IMR-90 (cell line): Measurements from ENCODE around the gene ESYT3. TPM values are rescaled to one million over a fixed set of nuclear protein-coding genes. Genes with fewer than 3 reads are reported as not detected.

Experiments
- ATAC-seq: fragments of 200-7000 bp; cut with Tn5 transposase; 2 replicates; pipeline ENCODE4 v1.9.1; 2020; ENCODE audit warnings: low read depth, mild to moderate bottlenecking, moderate library complexity
- BruUV-seq: library from RNA; stranded (reverse); fragments of 400-500 nt; replicated peaks from 2 replicates; lab custom pipeline; 2021; lab: Mats Ljungman, UMichigan
- CTCF ChIA-PET: fragments of 300-600 bp; formaldehyde crosslinking; extraction: SDS; loops from one replicate; lab custom pipeline; 2021; ENCODE audit warnings: antibody characterized with exemption; lab: Yijun Ruan, JAX
- POLR2A ChIA-PET: fragments of 300-600 bp; sonication (Branson Sonifier 250); formaldehyde crosslinking; loops from one replicate; lab custom pipeline; 2022; ENCODE audit warnings: antibody characterized with exemption; ENCODE audit not compliant: unreplicated experiment; lab: Charles Lee
- DNase-seq: peaks from one replicate; pipeline ENCODE4 v3.0.0; 2013
- H2AFZ ChIP-seq: replicated peaks from 2 replicates; pipeline ENCODE3; 2013; ENCODE audit warnings: low read length, mild to moderate bottlenecking; ENCODE audit not compliant: poor library complexity
- H2AK5ac ChIP-seq: 2 replicates; pipeline ENCODE4 v1.6.1; 2013; ENCODE audit warnings: low read depth, low read length, inconsistent platforms
- H2AK9ac ChIP-seq: replicated peaks from 2 replicates; pipeline ENCODE3; 2013; ENCODE audit warnings: mild to moderate bottlenecking, low read depth, low read length, moderate library complexity; ENCODE audit not compliant: poor library complexity
- H2BK120ac ChIP-seq: 2 replicates; pipeline ENCODE4 v1.6.1; 2013; ENCODE audit warnings: low read depth, low read length, inconsistent platforms
- H2BK15ac ChIP-seq: 3 replicates; pipeline ENCODE4 v1.6.1; 2013; ENCODE audit warnings: low read depth, low read length, inconsistent platforms
- H2BK20ac ChIP-seq: 2 replicates; pipeline ENCODE4 v1.6.1; 2013; ENCODE audit warnings: low read depth, mild to moderate bottlenecking, inconsistent platforms, low read length, moderate library complexity
- H2BK5ac ChIP-seq: 2 replicates; pipeline ENCODE4 v1.6.1; 2013; ENCODE audit warnings: mild to moderate bottlenecking, low read depth, low read length, inconsistent platforms; ENCODE audit not compliant: poor library complexity, severe bottlenecking
- H3K14ac ChIP-seq: replicated peaks from 2 replicates; pipeline ENCODE4 v1.6.1; 2013; ENCODE audit warnings: low read depth, low read length, inconsistent platforms
- H3K18ac ChIP-seq: 2 replicates; pipeline ENCODE4 v1.6.1; 2013; ENCODE audit warnings: low read depth, low read length, control low read depth
- H3K23ac ChIP-seq: 2 replicates; pipeline ENCODE4 v1.6.1; 2013; ENCODE audit warnings: low read depth, low read length, inconsistent platforms
- H3K27ac ChIP-seq: 2 replicates; pipeline ENCODE4 v1.5.1; 2013; ENCODE audit warnings: mild to moderate bottlenecking, control low read depth, low read length; ENCODE audit not compliant: insufficient read depth
- H3K27me3 ChIP-seq: 2 replicates; pipeline ENCODE4 v1.6.1; 2013; ENCODE audit warnings: low read length; ENCODE audit not compliant: control insufficient read depth, insufficient read depth
- H3K36me3 ChIP-seq: 2 replicates; pipeline ENCODE4 v1.6.1; 2013; ENCODE audit warnings: low read length, mixed read lengths; ENCODE audit not compliant: control insufficient read depth, insufficient read depth
- H3K4ac ChIP-seq: 2 replicates; pipeline ENCODE4 v1.6.1; 2013; ENCODE audit warnings: low read depth, low read length, inconsistent platforms
- H3K4me1 ChIP-seq: 2 replicates; pipeline ENCODE4 v1.6.1; 2013; ENCODE audit warnings: low read length, mixed read lengths; ENCODE audit not compliant: control insufficient read depth, insufficient read depth
- H3K4me2 ChIP-seq: 2 replicates; pipeline ENCODE4 v1.6.1; 2013; ENCODE audit warnings: low read depth, mild to moderate bottlenecking, control low read depth, low read length, moderate library complexity
- H3K4me3 ChIP-seq: 2 replicates; pipeline ENCODE4 v1.5.1; 2013; ENCODE audit warnings: low read depth, mild to moderate bottlenecking, control low read depth, low read length, moderate library complexity; ENCODE audit not compliant: insufficient read depth
- H3K56ac ChIP-seq: 2 replicates; pipeline ENCODE4 v1.6.1; 2013; ENCODE audit warnings: low read length, inconsistent platforms; ENCODE audit not compliant: insufficient read depth; ENCODE audit errors: extremely low read depth
- H3K79me1 ChIP-seq, 2 experiments: 2 replicates each; pipeline ENCODE4 v1.6.1; 2013; ENCODE audit warnings: low read length in 2 of 2, inconsistent platforms in 1 of 2, low read depth in 1 of 2
- H3K9ac ChIP-seq: 2 replicates; pipeline ENCODE4 v1.6.1; 2013; ENCODE audit warnings: low read depth, low read length, control low read depth
- H3K9me1 ChIP-seq: 2 replicates; pipeline ENCODE4 v1.6.1; 2013; ENCODE audit warnings: low read length, inconsistent platforms; ENCODE audit not compliant: insufficient read depth
- H3K9me3 ChIP-seq: 2 replicates; pipeline ENCODE4 v1.6.1; 2013; ENCODE audit warnings: low read length; ENCODE audit not compliant: control insufficient read depth, insufficient read depth
- H4K20me1 ChIP-seq: 2 replicates; pipeline ENCODE4 v1.6.1; 2013; ENCODE audit warnings: low read length, inconsistent platforms; ENCODE audit not compliant: insufficient read depth
- H4K5ac ChIP-seq: 2 replicates; pipeline ENCODE4 v1.6.1; 2013; ENCODE audit warnings: mild to moderate bottlenecking, low read depth, low read length, control low read depth
- H4K8ac ChIP-seq, 2 experiments: 2 replicates each; pipeline ENCODE4 v1.6.1; 2013; ENCODE audit warnings: low read depth in 2 of 2, low read length in 2 of 2, control low read depth in 1 of 2, inconsistent platforms in 1 of 2
- H4K91ac ChIP-seq: 2 replicates; pipeline ENCODE4 v1.6.1; 2013; ENCODE audit warnings: low read depth, low read length, inconsistent platforms; ENCODE audit not compliant: insufficient read depth
- CEBPB ChIP-seq: IDR thresholded peaks from 2 replicates; pipeline ENCODE4 v1.6.1; 2012; ENCODE audit warnings: low read depth, low read length, improper control_type of control experiment
- NFE2L2 ChIP-seq: fragments of 150-350 bp; IDR thresholded peaks from 2 replicates; pipeline ENCODE4 v1.6.1; 2016; ENCODE audit warnings: low read depth, mild to moderate bottlenecking, low read length
- RCOR1 ChIP-seq: IDR thresholded peaks from 2 replicates; pipeline ENCODE4 v1.6.1; 2012; ENCODE audit warnings: mild to moderate bottlenecking, low read length, improper control_type of control experiment; ENCODE audit not compliant: insufficient replicate concordance
- WGBS, 2 experiments: methylation state at CpG; one replicate each; pipeline versions ENCODE4 v1.1.5 to v1.1.7; 2013; ENCODE audit warnings: missing lambda C conversion rate in 2 of 2; ENCODE audit not compliant: insufficient read length in 1 of 2; ENCODE audit errors: extremely low coverage in 2 of 2; 5-methylcytosine and 5-hydroxymethylcytosine counted together
- dilution Hi-C: fragments of 300-500 bp; cut with HindIII; formaldehyde crosslinking; loops from one replicate; pipeline ENCODE4 v1.14.3; 2018; ENCODE audit warnings: low sequenced_read_pairs; ENCODE audit not compliant: unreplicated experiment
- in situ Hi-C: fragments of 300-500 bp; cut with MboI; formaldehyde crosslinking; loops from 3 replicates; pipeline ENCODE4 v1.14.3; 2019; ENCODE audit warnings: low sequenced_read_pairs, inconsistent platforms, mixed read lengths
- intact Hi-C: fragments of 100-400 bp; cut with micrococcal nuclease; formaldehyde crosslinking; loops from 2 replicates; pipeline ENCODE4 v1.10.0; 2022
- polyA plus RNA-seq, 3 experiments: library from polyadenylated mRNA; depleted of rRNA; stranded (reverse); fragments of >200 nt; gene quantifications; 2 replicates each; pipeline ENCODE4 v1.2.3, GENCODE V29; 2012; ENCODE audit warnings: low replicate concordance in 1 of 3
- total RNA-seq: library from RNA; depleted of rRNA; stranded (reverse); fragments of >200 nt; gene quantifications from 2 replicates; pipeline ENCODE4 v1.2.3, GENCODE V29; 2012

Gene ESYT3
- total and polyA plus RNA-seq, 2 of the 4 experiments (the other 2 are of a cell fraction): under 0.01 to 0.02 TPM

DNA sequence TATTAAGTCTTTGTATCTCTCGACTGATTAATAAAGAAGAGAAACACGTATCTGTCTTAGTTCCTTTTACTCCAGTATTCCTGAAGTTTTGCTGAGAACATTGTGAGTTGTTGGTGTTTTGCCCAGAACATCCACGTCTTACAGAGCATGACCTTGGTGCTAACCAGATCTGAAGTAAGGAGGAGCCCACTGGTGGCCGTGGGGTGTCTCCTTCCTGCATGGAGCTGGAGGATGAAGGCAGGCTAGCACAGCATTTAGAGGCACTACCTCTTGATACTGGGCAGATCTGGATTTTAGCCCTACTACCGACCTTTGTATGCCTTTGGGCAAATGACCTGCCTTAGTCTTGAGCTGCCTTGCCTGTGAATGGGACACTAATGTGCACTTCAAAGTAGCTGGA lies 28.9 kb upstream of the ESYT3 start:
- ATAC-seq: no peak
- intact Hi-C loops: no loop called here

More for the DNA sequence above, 28.9 kb upstream of the ESYT3 start:
- Histone ChIP-seq H3K36me3 (peaks cover 31% of the 10 kb centered on the region), H3K27me3 (no peaks in the 10 kb centered on the region), H3K23ac (no peak overlapping the region), H3K56ac (no peak overlapping the region), H3K9me3 (no peaks in the 10 kb centered on the region), H3K18ac (no peak overlapping the region), H3K79me1 (no peaks in the 10 kb centered on the region), H3K9me1 (peaks cover 9% of the 10 kb centered on the region), H3K9ac (no peak overlapping the region), H2AFZ (no peak overlapping the region), H2BK120ac (no peak overlapping the region), H2BK5ac (no peak overlapping the region), H4K91ac (no peak overlapping the region), H4K5ac (no peak overlapping the region), H4K20me1 (no peaks in the 10 kb centered on the region), H3K4me2 (no peak overlapping the region), H3K14ac (no peak overlapping the region), H2AK9ac (no peak overlapping the region), H2BK20ac (no peak overlapping the region), H3K27ac (no peak overlapping the region), H4K8ac (no peak overlapping the region), H2AK5ac (no peak overlapping the region), H3K4ac (no peak overlapping the region), H2BK15ac (no peak overlapping the region), H3K4me3 (no peak overlapping the region), H3K4me1 (no peaks in the 10 kb centered on the region)
- no CpG with 5 or more reads among the region's 5 CpGs for WGBS, 2 experiments
- dilution Hi-C loops: no loop called here
- ChIA-PET POLR2A (no interaction called here), CTCF (no interaction called here)
- in situ Hi-C loops: no loop called here
- no peak for DNase-seq
- TF ChIP-seq CEBPB: no peak
- TF ChIP-seq NFE2L2: no peak
- no peak for TF ChIP-seq RCOR1
- BruUV-seq: no TSS peak
